Measurements from ENCODE around the gene LYZL2. TPM values are rescaled to one million over a fixed set of nuclear protein-coding genes. Genes with fewer than 3 reads are reported as not detected.
"Not testable (repeated sequence)": the region's sequence is repeated elsewhere in the genome, so short reads cannot be mapped to it uniquely, and the experiment has no call there.

Gene LYZL2
- total RNA-seq, 2 donors from 2014 or later = not detected

DNA sequence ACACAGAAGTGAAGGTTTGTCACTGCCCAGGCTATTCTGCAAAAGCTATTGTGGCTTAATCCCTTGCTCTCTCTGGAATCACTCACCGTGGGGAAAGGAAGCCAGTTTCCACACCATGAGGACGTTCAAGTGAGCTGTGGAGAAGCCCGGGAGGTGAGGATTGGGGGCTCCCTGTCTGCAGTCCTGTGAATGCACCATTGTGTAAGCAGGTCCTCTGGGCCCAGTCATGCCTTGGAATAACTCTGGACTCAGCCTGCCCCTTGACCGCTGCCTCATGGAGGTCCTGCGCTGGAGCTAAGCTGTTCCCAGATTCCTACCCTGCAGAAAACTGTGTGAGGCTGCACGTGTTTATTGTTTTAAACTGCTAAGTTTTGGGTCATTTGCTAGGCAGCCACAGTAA is 33.5 kb downstream of the LYZL2 start:
- TF ChIP-seq, protein P1, sequence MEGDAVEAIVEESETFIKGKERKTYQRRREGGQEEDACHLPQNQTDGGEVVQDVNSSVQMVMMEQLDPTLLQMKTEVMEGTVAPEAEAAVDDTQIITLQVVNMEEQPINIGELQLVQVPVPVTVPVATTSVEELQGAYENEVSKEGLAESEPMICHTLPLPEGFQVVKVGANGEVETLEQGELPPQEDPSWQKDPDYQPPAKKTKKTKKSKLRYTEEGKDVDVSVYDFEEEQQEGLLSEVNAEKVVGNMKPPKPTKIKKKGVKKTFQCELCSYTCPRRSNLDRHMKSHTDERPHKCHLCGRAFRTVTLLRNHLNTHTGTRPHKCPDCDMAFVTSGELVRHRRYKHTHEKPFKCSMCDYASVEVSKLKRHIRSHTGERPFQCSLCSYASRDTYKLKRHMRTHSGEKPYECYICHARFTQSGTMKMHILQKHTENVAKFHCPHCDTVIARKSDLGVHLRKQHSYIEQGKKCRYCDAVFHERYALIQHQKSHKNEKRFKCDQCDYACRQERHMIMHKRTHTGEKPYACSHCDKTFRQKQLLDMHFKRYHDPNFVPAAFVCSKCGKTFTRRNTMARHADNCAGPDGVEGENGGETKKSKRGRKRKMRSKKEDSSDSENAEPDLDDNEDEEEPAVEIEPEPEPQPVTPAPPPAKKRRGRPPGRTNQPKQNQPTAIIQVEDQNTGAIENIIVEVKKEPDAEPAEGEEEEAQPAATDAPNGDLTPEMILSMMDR (IDR thresholded peaks at IDR 0.05) = no peak
- no peak for ATAC-seq (ENCODE audit: insufficient number of reproducible peaks, low FRiP score, low read depth)

DNA sequence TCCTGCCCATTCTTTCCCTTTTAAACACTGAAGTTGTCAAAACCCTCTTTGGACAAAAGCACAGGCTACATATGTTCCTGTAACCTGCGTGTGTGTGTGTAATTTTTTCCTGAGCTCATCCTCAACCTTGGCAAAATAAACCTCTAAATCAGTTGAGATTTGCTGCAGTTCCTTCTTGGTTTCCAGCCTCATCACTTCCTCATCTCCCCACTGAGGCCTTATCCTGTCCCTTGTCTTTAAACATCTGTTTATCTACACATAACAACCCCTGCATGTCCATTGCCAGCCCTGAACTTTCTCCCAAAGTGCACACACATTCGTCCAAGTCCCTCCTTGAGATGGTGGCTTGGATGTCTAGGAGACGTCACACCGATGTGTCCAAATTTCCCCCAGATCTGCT is 35.5 kb downstream of the LYZL2 start:
- Histone ChIP-seq H3K27me3 (replicated peaks; ENCODE audit: insufficient read depth) (no peaks in the 10 kb centered on the region), H3K4me3 (no peak overlapping the region), H3K27ac (no peak overlapping the region), H3K4me1 (ENCODE audit: control insufficient read depth in 1 of 2, low read depth in 2 of 2) (no peaks in the 10 kb centered on the region), H3K36me3 (no peaks in the 10 kb centered on the region), H3K9me3 (no peaks in the 10 kb centered on the region)
- DNase-seq (ENCODE audit: low spot score) (no peak), ATAC-seq (ENCODE audit: insufficient number of reproducible peaks, low FRiP score, low read depth) (no peak)
- TF ChIP-seq, protein P1 (IDR thresholded peaks at IDR 0.05) = no peak

More for the DNA sequence above, 33.5 kb downstream of the LYZL2 start:
- Histone ChIP-seq H3K4me3 (no peak overlapping the region), H3K36me3 (no peaks in the 10 kb centered on the region), H3K9me3 (no peaks in the 10 kb centered on the region), H3K27me3 (replicated peaks; ENCODE audit: insufficient read depth) (no peaks in the 10 kb centered on the region), H3K27ac (no peak overlapping the region), H3K4me1 (ENCODE audit: control insufficient read depth in 1 of 2, low read depth in 2 of 2) (no peaks in the 10 kb centered on the region)
- no peak for DNase-seq (ENCODE audit: low spot score)

DNA sequence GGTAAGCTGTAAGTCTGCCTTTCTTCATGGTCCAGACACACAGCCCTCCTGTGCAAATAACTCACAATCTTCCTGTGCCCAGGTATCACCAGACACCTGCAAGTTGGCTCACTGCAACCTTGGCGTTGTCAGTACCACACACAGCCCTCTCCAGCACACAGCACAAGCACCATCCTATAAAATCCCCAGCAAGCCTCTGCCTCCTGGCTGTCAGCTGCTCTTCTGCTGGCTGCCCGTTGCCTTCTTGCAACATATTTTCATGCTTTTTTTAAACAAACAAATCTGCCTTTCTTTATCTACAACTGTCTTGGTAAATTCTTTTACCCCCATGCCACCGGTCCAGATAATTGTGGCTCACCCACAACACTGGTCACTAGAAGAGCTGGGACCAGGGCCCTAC is 36.8 kb downstream of the LYZL2 start:
- H3K4me1 ChIP-seq (ENCODE audit: control insufficient read depth in 1 of 2, low read depth in 2 of 2); H3K27ac ChIP-seq; H3K27me3 ChIP-seq (replicated peaks; ENCODE audit: insufficient read depth); DNase-seq (ENCODE audit: low spot score); H3K36me3 ChIP-seq; H3K9me3 ChIP-seq; H3K4me3 ChIP-seq; ATAC-seq (ENCODE audit: insufficient number of reproducible peaks, low FRiP score, low read depth): not testable (repeated sequence)

DNA sequence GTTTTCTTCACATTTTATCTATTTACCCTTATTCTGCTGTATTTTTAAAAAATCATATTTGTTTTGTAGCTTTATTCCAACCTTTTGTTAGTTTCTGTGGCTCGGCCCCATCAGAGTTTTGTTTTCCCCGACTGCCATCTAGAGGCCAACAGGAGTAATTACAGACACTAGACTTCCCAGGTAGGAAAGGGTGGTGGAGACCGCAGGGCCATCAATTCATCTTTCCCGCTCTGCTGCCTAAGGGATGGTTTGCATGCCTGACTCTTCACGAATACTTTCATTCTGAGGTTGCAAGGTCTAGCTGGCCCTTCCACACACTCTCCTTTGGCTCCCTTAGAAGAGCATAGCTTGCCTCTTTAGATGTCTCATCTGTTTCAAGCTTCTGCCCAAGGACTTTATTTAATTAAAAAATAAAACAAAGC is 38.3 kb downstream of the LYZL2 start:
- no peaks in the 10 kb centered on the region for H3K36me3 ChIP-seq
- no peak overlapping the region for H3K4me3 ChIP-seq
- no peaks in the 10 kb centered on the region for H3K9me3 ChIP-seq
- H3K27ac ChIP-seq = no peak overlapping the region
- no peaks in the 10 kb centered on the region for H3K4me1 ChIP-seq (ENCODE audit: control insufficient read depth in 1 of 2, low read depth in 2 of 2)
- ATAC-seq (ENCODE audit: insufficient number of reproducible peaks, low FRiP score, low read depth) (peak; percentile 45), DNase-seq (ENCODE audit: low spot score) (no peak)
- no peaks in the 10 kb centered on the region for H3K27me3 ChIP-seq (replicated peaks; ENCODE audit: insufficient read depth)
- TF ChIP-seq, protein P1 (IDR thresholded peaks at IDR 0.05) = peak; percentile 85

GRCh38 chr10:30589441-30589840 is 40.1 kb downstream of the LYZL2 start:
- Histone ChIP-seq H3K4me1 (ENCODE audit: control insufficient read depth in 1 of 2, low read depth in 2 of 2) (no peaks in the 10 kb centered on the region), H3K4me3 (no peak overlapping the region), H3K27ac (no peak overlapping the region), H3K9me3 (no peaks in the 10 kb centered on the region), H3K36me3 (no peaks in the 10 kb centered on the region), H3K27me3 (replicated peaks; ENCODE audit: insufficient read depth) (no peaks in the 10 kb centered on the region)
- DNase-seq (ENCODE audit: low spot score) = no peak
- no peak for ATAC-seq (ENCODE audit: insufficient number of reproducible peaks, low FRiP score, low read depth)
- TF ChIP-seq, protein P1 (IDR thresholded peaks at IDR 0.05) = no peak

- Histone ChIP-seq H3K27ac (no peak overlapping the region), H3K27me3 (replicated peaks; ENCODE audit: insufficient read depth) (no peaks in the 10 kb centered on the region), H3K9me3 (no peaks in the 10 kb centered on the region), H3K4me1 (ENCODE audit: control insufficient read depth in 1 of 2, low read depth in 2 of 2) (no peaks in the 10 kb centered on the region), H3K36me3 (no peaks in the 10 kb centered on the region), H3K4me3 (no peak overlapping the region)
- TF ChIP-seq, protein P1 (IDR thresholded peaks at IDR 0.05) = no peak
- no peak for ATAC-seq (ENCODE audit: insufficient number of reproducible peaks, low FRiP score, low read depth)
- no peak for DNase-seq (ENCODE audit: low spot score)
Measured at GRCh38 chr10:30587522-30588031, 42.0 kb downstream of the LYZL2 start.
